HUES6 (cell line): Measurements from ENCODE around the gene SLC4A3.

Source experiments
- H3K27ac ChIP-seq: 2 replicates; pipeline ENCODE4 v1.7.0; 2013; ENCODE audit warnings: low read depth, mild to moderate bottlenecking, low read length, inconsistent platforms
- H3K27me3 ChIP-seq: 2 replicates; pipeline ENCODE4 v1.6.1; 2013; ENCODE audit warnings: low read length; ENCODE audit not compliant: control insufficient read depth, insufficient read depth
- H3K36me3 ChIP-seq: 2 replicates; pipeline ENCODE4 v1.6.1; 2013; ENCODE audit warnings: low read length; ENCODE audit not compliant: control insufficient read depth, insufficient read depth
- H3K4me1 ChIP-seq: 2 replicates; pipeline ENCODE4 v1.6.1; 2013; ENCODE audit warnings: low read length; ENCODE audit not compliant: control insufficient read depth, insufficient read depth
- H3K4me3 ChIP-seq: 2 replicates; pipeline ENCODE4 v1.5.1; 2013; ENCODE audit warnings: low read depth, low read length
- H3K9ac ChIP-seq: one replicate; pipeline ENCODE4 v1.6.1; 2013; ENCODE audit warnings: mild to moderate bottlenecking, low read length
- H3K9me3 ChIP-seq: 2 replicates; pipeline ENCODE4 v1.6.1; 2013; ENCODE audit warnings: low read depth, low read length; ENCODE audit not compliant: control insufficient read depth, insufficient read depth

Gene SLC4A3

DNA sequence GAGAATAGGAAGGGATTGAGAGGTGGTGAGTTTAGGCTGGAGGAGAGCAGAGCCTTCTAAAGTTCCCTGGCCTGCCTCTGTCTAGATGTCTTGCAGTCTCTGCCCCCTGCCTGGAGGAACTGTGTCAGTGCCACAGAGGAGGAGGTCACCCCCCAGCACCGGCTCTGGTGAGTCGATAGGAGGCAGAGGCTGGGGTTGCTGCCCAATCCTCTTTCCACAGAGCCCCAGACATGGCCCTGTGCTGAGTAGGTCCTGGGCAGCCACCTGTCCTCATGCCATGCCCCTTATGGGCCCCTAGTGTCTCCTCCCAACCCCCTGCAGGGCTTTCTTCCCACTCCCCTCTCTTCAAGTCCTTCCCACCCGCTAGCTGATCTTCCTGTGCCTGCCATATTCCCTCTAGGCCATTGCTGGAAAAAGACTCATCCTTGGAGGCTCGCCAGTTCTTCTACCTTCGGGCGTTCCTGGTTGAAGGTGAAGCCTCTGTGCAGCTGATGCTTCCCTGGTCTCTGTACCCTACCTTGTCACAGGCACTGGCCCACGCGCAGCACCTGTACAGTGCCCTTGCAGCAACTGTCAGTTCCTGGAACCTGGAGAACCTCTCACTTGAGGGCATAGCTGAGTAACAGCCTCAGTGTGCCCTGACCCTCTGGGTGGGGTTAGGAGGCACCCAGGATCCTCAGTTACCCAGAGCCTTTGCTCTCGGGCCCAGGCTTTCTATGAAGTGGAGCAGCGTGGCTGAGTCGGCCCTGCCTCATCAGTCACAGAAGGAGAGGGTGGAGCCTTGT, 13.2 kb upstream of the SLC4A3 start:
- no peaks in the 10 kb centered on the region for H3K4me1 ChIP-seq

DNA sequence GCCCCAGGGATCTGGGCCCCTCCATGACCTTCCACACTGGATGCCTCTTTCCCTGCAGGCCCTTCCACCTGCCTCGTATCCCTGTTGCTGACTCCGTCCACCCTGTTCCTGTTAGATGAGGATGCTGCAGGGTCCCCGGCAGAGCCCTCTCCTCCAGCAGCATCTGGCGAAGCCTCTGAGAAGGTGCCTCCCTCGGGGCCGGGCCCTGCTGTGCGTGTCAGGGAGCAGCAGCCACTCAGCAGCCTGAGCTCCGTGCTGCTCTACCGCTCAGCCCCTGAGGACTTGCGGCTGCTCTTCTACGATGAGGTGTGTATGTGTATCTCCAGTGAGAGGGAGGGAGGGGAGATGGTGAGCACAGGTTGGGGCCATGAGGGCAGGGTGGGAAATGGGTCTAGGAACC, 12.4 kb upstream of the SLC4A3 start:
- Histone ChIP-seq H3K4me1 (no peaks in the 10 kb centered on the region), H3K27me3 (no peaks in the 10 kb centered on the region), H3K4me3 (no peak overlapping the region), H3K9ac (no peak overlapping the region), H3K9me3 (no peaks in the 10 kb centered on the region), H3K27ac (no peak overlapping the region), H3K36me3 (peaks cover 31% of the 10 kb centered on the region)

More for the DNA sequence above, 13.2 kb upstream of the SLC4A3 start:
- no peak overlapping the region for H3K9ac ChIP-seq
- no peak overlapping the region for H3K27ac ChIP-seq
- H3K4me3 ChIP-seq, result no peak overlapping the region
- H3K9me3 ChIP-seq, result no peaks in the 10 kb centered on the region
- H3K36me3 ChIP-seq, result peaks cover 34% of the 10 kb centered on the region
- H3K27me3 ChIP-seq, result no peaks in the 10 kb centered on the region

GRCh38 chr2:219615894-219616293, 11.5 kb upstream of the SLC4A3 start:
- H3K27ac ChIP-seq, result no peak overlapping the region
- no peaks in the 10 kb centered on the region for H3K27me3 ChIP-seq
- no peaks in the 10 kb centered on the region for H3K9me3 ChIP-seq
- H3K4me3 ChIP-seq, result no peak overlapping the region
- no peaks in the 10 kb centered on the region for H3K4me1 ChIP-seq
- H3K36me3 ChIP-seq, result peaks cover 31% of the 10 kb centered on the region
- no peak overlapping the region for H3K9ac ChIP-seq

GRCh38 chr2:219616550-219616949, 10.9 kb upstream of the SLC4A3 start:
- Histone ChIP-seq H3K27me3 (no peaks in the 10 kb centered on the region), H3K4me3 (no peak overlapping the region), H3K4me1 (no peaks in the 10 kb centered on the region), H3K9ac (no peak overlapping the region), H3K36me3 (peaks cover 31% of the 10 kb centered on the region), H3K27ac (no peak overlapping the region), H3K9me3 (no peaks in the 10 kb centered on the region)

GRCh38 chr2:219618733-219619122, 8.7 kb upstream of the SLC4A3 start:
- H3K27ac ChIP-seq, result no peak overlapping the region
- H3K9me3 ChIP-seq, result no peaks in the 10 kb centered on the region
- H3K36me3 ChIP-seq, result peaks cover 23% of the 10 kb centered on the region
- H3K9ac ChIP-seq, result no peak overlapping the region
- no peaks in the 10 kb centered on the region for H3K4me1 ChIP-seq
- no peaks in the 10 kb centered on the region for H3K27me3 ChIP-seq
- H3K4me3 ChIP-seq, result no peak overlapping the region

DNA sequence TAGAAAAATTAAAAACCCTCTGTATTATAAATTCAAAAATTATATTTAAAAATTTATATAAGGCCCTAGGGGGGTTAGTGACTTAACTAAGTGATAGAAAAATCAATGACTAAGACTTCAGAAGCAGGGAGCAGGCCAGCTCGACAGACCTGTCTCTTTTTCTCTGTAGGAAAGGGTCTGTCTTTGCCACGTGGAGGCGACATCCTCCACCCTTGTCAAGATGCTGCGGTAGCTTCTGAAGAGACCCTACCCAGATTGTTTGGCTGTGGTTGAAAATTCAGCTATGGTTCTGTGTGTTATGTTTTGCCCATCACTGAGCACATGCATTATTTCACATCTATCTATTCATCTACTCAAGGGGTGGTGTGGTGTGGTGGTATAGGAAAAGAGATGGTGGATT, 8.2 kb upstream of the SLC4A3 start:
- H3K9me3 ChIP-seq, result no peaks in the 10 kb centered on the region
- no peaks in the 10 kb centered on the region for H3K27me3 ChIP-seq
- peaks cover 19% of the 10 kb centered on the region for H3K36me3 ChIP-seq
- H3K4me3 ChIP-seq, result no peak overlapping the region
- H3K9ac ChIP-seq, result no peak overlapping the region
- H3K27ac ChIP-seq, result no peak overlapping the region
- no peaks in the 10 kb centered on the region for H3K4me1 ChIP-seq

DNA sequence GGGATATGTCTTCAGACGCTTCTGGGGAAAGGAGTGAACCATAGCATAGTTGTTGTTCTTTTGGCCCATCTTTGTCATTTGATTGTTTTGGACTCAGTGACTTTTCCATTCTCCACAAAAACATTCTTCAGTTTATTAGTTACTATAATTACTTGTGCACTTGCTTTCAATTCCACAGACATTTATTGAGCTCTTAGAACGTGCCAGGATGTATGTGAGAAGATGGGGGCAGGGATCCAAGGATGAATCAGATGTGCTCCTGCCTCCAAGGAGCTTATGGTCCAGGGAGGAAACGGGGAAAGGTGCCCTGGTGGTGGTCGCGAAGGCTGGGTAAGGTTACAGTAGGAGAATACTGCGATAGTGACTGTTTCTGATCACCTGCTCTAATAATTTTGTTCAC, 6.9 kb upstream of the SLC4A3 start:
- H3K27me3 ChIP-seq, result no peaks in the 10 kb centered on the region
- no peak overlapping the region for H3K27ac ChIP-seq
- peaks cover 8% of the 10 kb centered on the region; the same call in 1 of the 2 replicates for H3K36me3 ChIP-seq
- no peaks in the 10 kb centered on the region for H3K9me3 ChIP-seq
- no peak overlapping the region for H3K4me3 ChIP-seq
- H3K4me1 ChIP-seq, result no peaks in the 10 kb centered on the region
- H3K9ac ChIP-seq, result no peak overlapping the region

GRCh38 chr2:219621935-219622334, 5.5 kb upstream of the SLC4A3 start:
- H3K27ac ChIP-seq, result no peak overlapping the region

GRCh38 chr2:219622472-219622871, 5.0 kb upstream of the SLC4A3 start:
- Histone ChIP-seq H3K4me3 (no peak overlapping the region), H3K4me1 (peaks cover 7% of the 10 kb centered on the region; the same call in 1 of the 2 replicates), H3K27me3 (peaks cover 10% of the 10 kb centered on the region), H3K36me3 (no peaks in the 10 kb centered on the region), H3K27ac (no peak overlapping the region), H3K9me3 (no peaks in the 10 kb centered on the region), H3K9ac (no peak overlapping the region)

More at GRCh38 chr2:219621935-219622334, 5.5 kb upstream of the SLC4A3 start:
- peaks cover 5% of the 10 kb centered on the region; the same call in 1 of the 2 replicates for H3K4me1 ChIP-seq
- no peak overlapping the region for H3K4me3 ChIP-seq
- no peak overlapping the region for H3K9ac ChIP-seq
- H3K9me3 ChIP-seq, result no peaks in the 10 kb centered on the region
- no peaks in the 10 kb centered on the region for H3K36me3 ChIP-seq
- peaks cover 8% of the 10 kb centered on the region for H3K27me3 ChIP-seq

GRCh38 chr2:219624565-219624964, 2.9 kb upstream of the SLC4A3 start:
- H3K9ac ChIP-seq, result no peak overlapping the region
- H3K27me3 ChIP-seq, result peaks cover 10% of the 10 kb centered on the region
- no peaks in the 10 kb centered on the region for H3K36me3 ChIP-seq
- no peak overlapping the region for H3K27ac ChIP-seq
- no peaks in the 10 kb centered on the region for H3K9me3 ChIP-seq
- peaks cover 16% of the 10 kb centered on the region for H3K4me1 ChIP-seq
- H3K4me3 ChIP-seq, result no peak overlapping the region

DNA sequence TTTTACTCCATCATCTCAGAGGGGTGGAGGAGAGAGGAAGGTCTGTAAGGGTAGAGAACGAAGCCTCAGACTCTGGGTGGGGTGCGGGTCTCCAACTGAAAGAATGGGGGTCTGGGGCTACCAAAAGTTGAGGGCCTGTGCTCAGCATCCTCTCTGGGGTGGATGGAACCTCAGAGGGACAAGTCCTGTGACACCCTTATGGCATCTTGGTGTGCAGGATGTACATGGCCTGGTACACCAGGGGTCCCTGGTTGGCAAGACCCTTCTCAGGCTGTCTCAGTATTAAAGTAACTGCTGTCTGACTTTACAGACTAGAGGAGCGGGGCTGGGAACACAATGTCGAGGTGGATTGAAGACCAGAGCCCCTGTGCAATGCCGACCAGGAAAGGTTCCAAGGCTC, 2.3 kb upstream of the SLC4A3 start:
- Histone ChIP-seq H3K27me3 (peaks cover 10% of the 10 kb centered on the region), H3K36me3 (no peaks in the 10 kb centered on the region), H3K4me3 (no peak overlapping the region), H3K9ac (no peak overlapping the region), H3K4me1 (peaks cover 16% of the 10 kb centered on the region), H3K9me3 (no peaks in the 10 kb centered on the region), H3K27ac (no peak overlapping the region)
